ENCODE results near the gene KIF3B. TPM values are rescaled to one million over a fixed set of nuclear protein-coding genes. Genes with fewer than 3 reads are reported as not detected.
"Not testable (repeated sequence)": the region's sequence is repeated elsewhere in the genome, so short reads cannot be mapped to it uniquely, and the experiment has no call there.

KIF3B gene
- total and polyA plus RNA-seq, 12 donors, result 8.4 to 62.1 (median 28.6) TPM

DNA sequence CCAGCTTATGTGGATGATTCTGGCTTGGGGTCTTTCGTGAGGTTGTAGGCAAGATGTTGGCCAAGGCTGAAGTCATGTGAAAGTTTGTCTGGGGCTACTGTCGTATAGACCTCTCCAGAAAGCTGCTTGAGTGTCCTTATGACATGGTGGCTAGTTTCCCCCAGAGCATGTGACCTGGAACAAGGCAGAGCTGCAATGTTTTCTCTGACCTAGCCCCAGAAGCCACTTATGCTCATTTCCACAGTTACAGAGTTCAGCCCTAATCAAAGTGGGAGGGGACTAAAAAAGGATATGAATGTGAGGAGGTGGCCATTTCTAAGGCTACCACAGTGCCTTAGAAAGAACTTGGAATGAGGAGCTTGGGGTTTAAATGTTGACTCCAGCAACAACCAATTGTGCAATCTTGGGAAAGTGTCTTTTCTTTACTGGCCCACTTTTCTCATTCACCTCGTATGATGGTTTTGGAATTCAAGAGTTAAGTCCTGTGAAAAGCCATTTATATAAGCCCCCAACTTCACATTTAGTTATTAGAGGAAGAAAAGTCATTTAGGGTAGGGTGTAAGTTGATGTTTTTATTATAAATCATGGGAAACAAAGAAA lies 74.8 kb downstream of the KIF3B start:
- intact Hi-C loops (cut with DNase I), result no loop called here
- Histone ChIP-seq H3K9me3 (replicated peaks in 1 of 3) (no peaks in the 10 kb centered on the region), H3K4me1 (replicated peaks in 1 of 2) (peaks cover 16 to 19% of the 10 kb centered on the region in 2 donors), H3K36me3 (replicated peaks in 1 of 2) (no peaks in the 10 kb centered on the region), H3K27ac (no peak overlapping the region), H3K4me3 (no peak overlapping the region), H3K27me3 (no peaks in the 10 kb centered on the region)
- no peak for TF ChIP-seq CTCF (IDR thresholded peaks at IDR 0.05)
- no peak for TF ChIP-seq POLR2A (IDR thresholded peaks at IDR 0.05)
- WGBS, 4 donors, result 90 to 100% (median 92%) methylated on average over 3 of the region's 3 CpGs
- DNase-seq, result peak in 1 of 7 donors; percentile 24

- 69 to 89% (median 86%) methylated on average over 5 to 6 of the region's 6 CpGs for WGBS, 4 donors
- TF ChIP-seq POLR2A (IDR thresholded peaks at IDR 0.05), result no peak
- no peak for TF ChIP-seq CTCF (IDR thresholded peaks at IDR 0.05)
- no peaks in the 10 kb centered on the region for H3K36me3 ChIP-seq (replicated peaks in 1 of 2)
Observed at GRCh38 chr20:32353848-32354496, 76.5 kb downstream of the KIF3B start.

DNA sequence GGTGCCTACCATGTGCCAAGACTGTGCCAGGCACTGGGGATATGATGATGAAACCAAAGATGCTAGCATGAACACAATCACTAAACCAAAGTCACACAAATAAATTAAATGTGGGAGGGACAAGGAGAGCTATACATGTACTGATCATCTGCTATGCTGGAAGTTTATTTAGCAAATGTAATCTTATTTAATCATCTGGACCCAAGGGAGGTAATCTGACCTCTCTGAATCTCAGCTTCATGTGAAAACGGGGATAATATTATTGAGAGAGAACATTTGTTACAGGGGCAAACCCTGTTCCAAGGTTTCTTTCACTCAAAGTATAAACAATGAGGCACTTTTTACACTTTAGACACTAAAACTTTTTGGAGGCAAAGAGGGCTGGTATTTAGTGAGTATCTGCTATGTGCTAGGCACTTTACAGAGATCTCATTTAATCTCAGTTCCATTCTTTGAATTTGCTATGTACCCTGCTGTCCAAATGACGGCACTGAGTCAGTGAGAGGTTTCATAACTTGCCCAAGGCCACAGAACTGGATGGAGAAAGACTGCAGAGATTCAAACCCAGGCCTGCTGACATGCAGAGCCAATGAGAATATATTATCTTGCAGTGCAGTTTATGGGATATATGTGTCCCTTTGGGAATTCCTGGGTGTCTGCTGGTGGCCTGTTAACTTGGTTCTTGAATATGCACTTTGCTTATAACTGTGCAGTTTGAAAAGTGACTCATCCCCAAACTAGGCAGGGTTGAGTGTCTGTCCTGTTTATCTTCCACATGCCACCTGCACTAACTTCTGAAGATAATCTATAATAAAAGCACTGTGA lies 77.4 kb downstream of the KIF3B start:
- no peak overlapping the region for H3K4me3 ChIP-seq
- H3K4me1 ChIP-seq (replicated peaks in 1 of 2), result peaks cover 24% of the 10 kb centered on the region in 2 donors
- peak overlapping the region in 4 of 5 donors; percentile 9 to 97 (median 77) for H3K27ac ChIP-seq
- no peaks in the 10 kb centered on the region for H3K9me3 ChIP-seq (replicated peaks in 1 of 3)
- H3K27me3 ChIP-seq, result no peaks in the 10 kb centered on the region
- WGBS, 4 donors, result 32 to 43% (median 39%) methylated on average over 2 of the region's 2 CpGs
- intact Hi-C loops (cut with DNase I), result no loop called here
- no peaks in the 10 kb centered on the region for H3K36me3 ChIP-seq (replicated peaks in 1 of 2)
- TF ChIP-seq CTCF (IDR thresholded peaks at IDR 0.05), result no peak
- TF ChIP-seq POLR2A (IDR thresholded peaks at IDR 0.05), result no peak
- DNase-seq, result peak; percentile 54 to 78 (median 72)

More at GRCh38 chr20:32353848-32354496, 76.5 kb downstream of the KIF3B start:
- DNase-seq, result peak in 1 of 7 donors; percentile 25
- Histone ChIP-seq H3K27me3 (no peaks in the 10 kb centered on the region), H3K4me3 (no peak overlapping the region), H3K9me3 (replicated peaks in 1 of 3) (no peaks in the 10 kb centered on the region), H3K4me1 (replicated peaks in 1 of 2) (peaks cover 20 to 24% of the 10 kb centered on the region in 2 donors), H3K27ac (peak overlapping the region in 3 of 5 donors; percentile 9 to 93 (median 61))
- intact Hi-C loops (cut with DNase I), result no loop called here

- H3K9me3 ChIP-seq (replicated peaks in 1 of 3), result no peaks in the 10 kb centered on the region
- intact Hi-C loops (cut with DNase I), result no loop called here
- peaks cover 27 to 31% of the 10 kb centered on the region in 2 donors for H3K4me1 ChIP-seq (replicated peaks in 1 of 2)
- TF ChIP-seq POLR2A (IDR thresholded peaks at IDR 0.05) (no peak), CTCF (IDR thresholded peaks at IDR 0.05) (no peak)
- no peak overlapping the region for H3K4me3 ChIP-seq
- H3K27ac ChIP-seq, result peak overlapping the region in 4 of 5 donors; percentile 9 to 97 (median 77)
- H3K27me3 ChIP-seq, result no peaks in the 10 kb centered on the region
- WGBS, 4 donors, result 74 to 83% (median 76%) methylated on average over 6 of the region's 6 CpGs
- no peak for DNase-seq
- H3K36me3 ChIP-seq (replicated peaks in 1 of 2), result no peaks in the 10 kb centered on the region
Observed at GRCh38 chr20:32355417-32355841, 78.0 kb downstream of the KIF3B start.

DNA sequence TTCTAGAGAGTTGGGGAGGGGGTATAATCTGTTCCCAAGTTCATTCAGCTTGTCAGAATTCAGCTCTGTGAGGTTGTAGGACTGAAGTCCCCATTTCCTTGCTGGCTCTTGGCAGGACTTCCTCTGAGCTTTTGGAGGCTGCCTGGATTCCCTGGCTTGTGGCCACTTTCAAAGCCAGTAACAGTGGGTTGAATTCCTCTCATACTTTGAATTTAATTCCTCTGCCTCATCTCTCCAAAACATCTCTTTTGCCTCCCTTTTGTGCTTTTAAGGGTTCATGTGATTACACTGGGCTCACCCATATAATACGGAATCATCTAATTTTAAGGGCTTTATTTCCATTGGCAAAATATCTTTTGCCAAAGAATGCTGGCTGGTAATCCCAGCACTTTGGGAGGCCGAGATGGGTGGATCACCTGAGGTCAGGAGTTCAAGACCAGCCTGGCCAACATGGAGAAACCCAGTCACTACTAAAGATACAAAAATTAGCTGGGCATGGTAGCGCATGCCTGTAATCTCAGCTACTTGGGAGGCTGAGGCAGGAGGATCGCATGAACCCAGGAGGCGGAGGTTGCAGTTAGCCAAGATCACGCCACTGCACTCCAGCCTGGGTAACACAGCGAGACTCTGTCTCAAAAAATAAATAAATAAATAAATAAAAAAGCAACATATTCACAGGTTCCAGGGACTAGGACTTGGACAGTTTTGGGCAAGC lies 78.6 kb downstream of the KIF3B start:
- H3K9me3 ChIP-seq (replicated peaks in 1 of 3); H3K27me3 ChIP-seq; H3K4me3 ChIP-seq; intact Hi-C loops (cut with DNase I); H3K36me3 ChIP-seq (replicated peaks in 1 of 2): not testable (repeated sequence)
- H3K4me1 ChIP-seq (replicated peaks in 1 of 2), result peaks cover 33 to 37% of the 10 kb centered on the region in 2 donors
- peak in 2 of 7 donors; percentile 23 to 68 for DNase-seq
- WGBS, 4 donors, result 78 to 90% (median 83%) methylated on average over 7 of the region's 7 CpGs
- H3K27ac ChIP-seq, result peak overlapping the region in 4 of 5 donors; percentile 9 to 97 (median 77)

Data from adrenal gland (tissue), 12 donors.